K562 (cell line): ENCODE measurements around the gene ABCA1. TPM values are rescaled to one million over a fixed set of nuclear protein-coding genes. Genes with fewer than 3 reads are reported as not detected.

Source experiments
- ATAC-seq: fragments of 200-7000 bp; cut with Tn5 transposase; 3 replicates; pipeline ENCODE4 v1.9.1; 2020; ENCODE audit warnings: moderate library complexity
- BruUV-seq: library from RNA; stranded (reverse); fragments of 400-500 nt; replicated peaks from 2 replicates; lab custom pipeline; 2021; lab: Mats Ljungman, UMichigan
- CTCF ChIA-PET: fragments of 300-600 bp; formaldehyde crosslinking; extraction: SDS; loops from one replicate; lab custom pipeline; 2021; ENCODE audit warnings: low intra/inter-chr PET ratio; lab: Yijun Ruan, JAX
- POLR2A ChIA-PET: fragments of 300-600, 350-650 bp; sonication (Branson Sonifier 250); formaldehyde crosslinking; extraction: SDS; loops from one replicate; lab custom pipeline; 2021; ENCODE audit warnings: antibody characterized with exemption, inconsistent platforms; lab: Yijun Ruan, JAX
- DNase-seq, 4 experiments: peaks; one replicate each; pipeline versions ENCODE4 v3.0.0 to v3.0.0-alpha.2; 2011 to 2018; ENCODE audit warnings: low spot score in 3 of 4, mixed read lengths in 3 of 4; ENCODE audit errors: extremely low read depth in 1 of 4
- FAIRE-seq: peaks from 2 replicates; lab custom pipeline; 2011; peaks lifted over from hg19 to GRCh38; lab: Jason Lieb, UNC
- H2AFZ ChIP-seq: 2 replicates; pipeline ENCODE4 v1.6.0; 2011; ENCODE audit warnings: low read depth, low read length, control low read depth, inconsistent platforms
- H3K27ac ChIP-seq: fragments of 200-600 bp; 3 replicates; pipeline ENCODE4 v1.8.0; 2011; ENCODE audit warnings: low read depth, mild to moderate bottlenecking, control low read depth, inconsistent platforms, low read length, moderate library complexity, mixed read lengths; ENCODE audit errors: extremely low read depth
- H3K27me3 ChIP-seq, 2 experiments: fragments of 300-600 bp in 1 of 2; 2 replicates in 1 of 2; 3 replicates in 1 of 2; pipeline versions ENCODE4 v1.6.0 to v1.8.0; 2011; ENCODE audit warnings: inconsistent platforms in 2 of 2, low read length in 2 of 2, mild to moderate bottlenecking in 1 of 2, mixed read lengths in 1 of 2, moderate library complexity in 1 of 2; ENCODE audit not compliant: control insufficient read depth in 2 of 2, insufficient read depth in 2 of 2
- H3K36me3 ChIP-seq: fragments of 300-600 bp; 3 replicates; pipeline ENCODE4 v1.8.0; 2011; ENCODE audit warnings: mild to moderate bottlenecking, low read length, inconsistent platforms; ENCODE audit not compliant: control insufficient read depth, insufficient read depth
- H3K4me1 ChIP-seq, 2 experiments: fragments of 200-600 bp in 1 of 2; replicated peaks in 1 of 2; 2 replicates in 1 of 2; 3 replicates in 1 of 2; pipeline versions ENCODE4 v1.5.1 to v1.8.0; 2011; ENCODE audit warnings: inconsistent platforms in 2 of 2, low read length in 2 of 2, mild to moderate bottlenecking in 1 of 2, mixed read lengths in 1 of 2, moderate library complexity in 1 of 2; ENCODE audit not compliant: control insufficient read depth in 2 of 2, insufficient read depth in 2 of 2
- H3K4me2 ChIP-seq: 2 replicates; pipeline ENCODE4 v1.6.1; 2011; ENCODE audit warnings: low read length, control low read depth, inconsistent platforms, mixed read lengths; ENCODE audit not compliant: insufficient read depth
- H3K4me3 ChIP-seq: fragments of 200-600 bp; sonication (generic), shearing (Covaris generic); 2 replicates; pipeline ENCODE4 v1.5.1; 2016; ENCODE audit warnings: control low read depth, inconsistent platforms
- H3K79me2 ChIP-seq: fragments of 200-600 bp; 3 replicates; pipeline ENCODE4 v1.8.0; 2011; ENCODE audit warnings: low read length, inconsistent platforms; ENCODE audit not compliant: control insufficient read depth, insufficient read depth
- H3K9ac ChIP-seq, 2 experiments: 2 replicates each; pipeline versions ENCODE4 v1.6.0 to v1.6.1; 2011; ENCODE audit warnings: low read depth in 2 of 2, low read length in 2 of 2, control low read depth in 1 of 2, inconsistent platforms in 1 of 2, mild to moderate bottlenecking in 1 of 2, mixed read lengths in 1 of 2; ENCODE audit not compliant: insufficient read depth in 1 of 2
- H3K9me1 ChIP-seq: one replicate; pipeline ENCODE4 v1.6.0; 2011; ENCODE audit warnings: inconsistent platforms, mild to moderate bottlenecking, low read length, moderate library complexity; ENCODE audit not compliant: control insufficient read depth, insufficient read depth
- H3K9me3 ChIP-seq: replicated peaks from 2 replicates; pipeline ENCODE4 v1.5.1; 2011; ENCODE audit warnings: low read depth, low read length, inconsistent platforms; ENCODE audit not compliant: control insufficient read depth, insufficient read depth
- H4K20me1 ChIP-seq: replicated peaks from 2 replicates; pipeline ENCODE4 v1.6.1; 2011; ENCODE audit warnings: low read length, inconsistent platforms, mixed read lengths; ENCODE audit not compliant: control insufficient read depth, insufficient read depth
- BHLHE40 ChIP-seq: IDR thresholded peaks from 2 replicates; pipeline ENCODE4 v1.6.1; 2011; ENCODE audit warnings: low read length, improper control_type of control experiment
- DPF2 ChIP-seq: fragments of 450-650 bp; IDR thresholded peaks from 2 replicates; pipeline ENCODE4 v1.6.1; 2016
- ERF ChIP-seq: fragments of 450-650 bp; formaldehyde crosslinking; IDR thresholded peaks from 2 replicates; pipeline ENCODE4 v1.4.0; 2020; ENCODE audit warnings: mild to moderate bottlenecking, mixed read lengths
- GTF2F1 ChIP-seq: IDR thresholded peaks from 2 replicates; pipeline ENCODE4 v1.6.1; 2011; ENCODE audit warnings: low read depth, low read length, improper control_type of control experiment
- IRF2 ChIP-seq: sonication (generic); formaldehyde crosslinking; IDR thresholded peaks from 2 replicates; pipeline ENCODE4 v1.8.1; 2022; ENCODE audit warnings: mild to moderate bottlenecking, missing genetic modification reagents
- JUN ChIP-seq, 2 experiments: sonication (generic) in 1 of 2; formaldehyde crosslinking in 1 of 2; IDR thresholded peaks; 2 replicates each; pipeline versions ENCODE4 v1.6.1 to v1.8.0; 2012 to 2022; ENCODE audit warnings: borderline replicate concordance in 2 of 2, mild to moderate bottlenecking in 2 of 2, improper control_type of control experiment in 1 of 2, low read depth in 1 of 2, low read length in 1 of 2, missing genetic modification reagents in 1 of 2
- NFYB ChIP-seq: IDR thresholded peaks from 2 replicates; pipeline ENCODE4 v1.6.1; 2011; ENCODE audit warnings: mild to moderate bottlenecking, moderate library complexity; ENCODE audit not compliant: insufficient read length; ENCODE audit errors: extremely low read depth
- NR0B1 ChIP-seq: fragments of 450-650 bp; IDR thresholded peaks from one replicate; pipeline ENCODE4 v1.6.1; 2018; ENCODE audit warnings: mild to moderate bottlenecking, moderate library complexity; ENCODE audit not compliant: partially characterized antibody
- RCOR1 ChIP-seq, 2 experiments: IDR thresholded peaks; 2 replicates each; pipeline ENCODE4 v1.6.1; 2012; ENCODE audit warnings: low read depth in 2 of 2, low read length in 2 of 2, borderline replicate concordance in 1 of 2, improper control_type of control experiment in 1 of 2
- SMAD1 ChIP-seq: fragments of 150-350 bp; IDR thresholded peaks from 2 replicates; pipeline ENCODE4 v1.6.1; 2014; ENCODE audit warnings: low read length, low read depth; ENCODE audit not compliant: partially characterized antibody
- SREBF1 ChIP-seq: fragments of 150-350 bp; IDR thresholded peaks from 2 replicates; pipeline ENCODE4 v1.6.1; 2014; ENCODE audit warnings: antibody characterized with exemption, low read depth, low read length, borderline replicate concordance
- U2AF2 ChIP-seq: fragments of 200-400 bp; formaldehyde crosslinking; optimal IDR thresholded peaks from 2 replicates; pipeline ENCODE3; 2017; ENCODE audit warnings: low read depth, mild to moderate bottlenecking, low read length
- ZBTB7A ChIP-seq: IDR thresholded peaks from 2 replicates; pipeline ENCODE4 v1.6.1; 2011; ENCODE audit warnings: low read depth, mild to moderate bottlenecking, low read length, moderate library complexity, borderline replicate concordance; ENCODE audit not compliant: control insufficient read depth
- ZFX ChIP-seq: sonication (generic); formaldehyde crosslinking; IDR thresholded peaks from 2 replicates; pipeline ENCODE4 v1.8.0; 2022; ENCODE audit warnings: mild to moderate bottlenecking, missing genetic modification reagents, moderate library complexity
- ZNF263 ChIP-seq: sonication (generic); formaldehyde crosslinking; IDR thresholded peaks from 2 replicates; pipeline ENCODE4 v1.8.0; 2022; ENCODE audit warnings: mild to moderate bottlenecking, missing genetic modification reagents, borderline replicate concordance
- ZNF384 ChIP-seq: IDR thresholded peaks from 2 replicates; pipeline ENCODE4 v1.6.1; 2012; ENCODE audit warnings: low read depth, low read length, improper control_type of control experiment
- ZNF780A ChIP-seq: fragments of 250-450 bp; sonication (Bioruptor Pico); IDR thresholded peaks from 2 replicates; pipeline ENCODE4 v1.5.0; 2021; ENCODE audit warnings: mild to moderate bottlenecking
- ZSCAN29 ChIP-seq: fragments of 450-650 bp; IDR thresholded peaks from 2 replicates; pipeline ENCODE4 v1.6.1; 2017
- WGBS: fragments of 100-300 bp; shearing (Covaris generic); methylation state at CpG from one replicate; pipeline ENCODE4 v1.1.6; 2016; ENCODE audit warnings: low coverage, mixed read lengths; ENCODE audit not compliant: insufficient coverage; ENCODE audit errors: missing lambda C conversion rate; 5-methylcytosine and 5-hydroxymethylcytosine counted together
- in situ Hi-C: fragments of 300-500 bp; cut with MboI; formaldehyde crosslinking; loops from 4 replicates; pipeline ENCODE4 v1.15.0; 2018; ENCODE audit warnings: inconsistent platforms, mixed read lengths
- intact Hi-C: fragments of 100-400 bp; cut with micrococcal nuclease; formaldehyde crosslinking; loops from 2 replicates; pipeline ENCODE4 v1.14.2; 2022
- polyA plus RNA-seq, 8 experiments: library from polyadenylated mRNA; depleted of rRNA in 4 of 8; stranded (reverse) in 5 of 8; unstranded in 3 of 8; fragments of >200 nt; fragmentation: Nextera tagmentation in 2 of 8; fragmentation: Illumina TruSeq in 1 of 8; extraction: Ambion mirVana in 2 of 8; extraction: Trizol in 1 of 8; gene quantifications; 2 replicates each; pipeline versions ENCODE4 v1.2.1 to v1.2.3, GENCODE V29; 2011 to 2014; ENCODE audit warnings: inconsistent platforms in 1 of 8, missing spikeins in 1 of 8
- total RNA-seq, 7 experiments: library from RNA; depleted of rRNA in 6 of 7; stranded (reverse); fragments of >200 nt in 6 of 7; fragmentation: Illumina TruSeq in 2 of 7; extraction: Trizol in 2 of 7; gene quantifications; 2 replicates each; pipeline versions ENCODE4 v1.2.1 to v1.2.3, GENCODE V29; 2011 to 2021; ENCODE audit warnings: low replicate concordance in 1 of 7
- TF ChIP-seq, protein P1 (sequence below): fragments of 250-450 bp; sonication (Bioruptor Pico); IDR thresholded peaks from 2 replicates; pipeline ENCODE4 v1.8.0; 2022; ENCODE audit warnings: moderate library complexity, mild to moderate bottlenecking, inconsistent platforms
- TF ChIP-seq, protein P2 (sequence below): fragments of 200-800 bp; sonication (Bioruptor generic); IDR thresholded peaks from 2 replicates; pipeline ENCODE4 v1.6.1; 2017; ENCODE audit warnings: missing genetic modification characterization, missing compliant biosample characterization

The ABCA1 gene
- total and polyA plus RNA-seq, 9 of the 15 experiments (the other 6 are each of a cell fraction or from before 2014, with no cell fraction given) = under 0.01 to 0.18 (median 0.02) TPM; not detected in 5

DNA sequence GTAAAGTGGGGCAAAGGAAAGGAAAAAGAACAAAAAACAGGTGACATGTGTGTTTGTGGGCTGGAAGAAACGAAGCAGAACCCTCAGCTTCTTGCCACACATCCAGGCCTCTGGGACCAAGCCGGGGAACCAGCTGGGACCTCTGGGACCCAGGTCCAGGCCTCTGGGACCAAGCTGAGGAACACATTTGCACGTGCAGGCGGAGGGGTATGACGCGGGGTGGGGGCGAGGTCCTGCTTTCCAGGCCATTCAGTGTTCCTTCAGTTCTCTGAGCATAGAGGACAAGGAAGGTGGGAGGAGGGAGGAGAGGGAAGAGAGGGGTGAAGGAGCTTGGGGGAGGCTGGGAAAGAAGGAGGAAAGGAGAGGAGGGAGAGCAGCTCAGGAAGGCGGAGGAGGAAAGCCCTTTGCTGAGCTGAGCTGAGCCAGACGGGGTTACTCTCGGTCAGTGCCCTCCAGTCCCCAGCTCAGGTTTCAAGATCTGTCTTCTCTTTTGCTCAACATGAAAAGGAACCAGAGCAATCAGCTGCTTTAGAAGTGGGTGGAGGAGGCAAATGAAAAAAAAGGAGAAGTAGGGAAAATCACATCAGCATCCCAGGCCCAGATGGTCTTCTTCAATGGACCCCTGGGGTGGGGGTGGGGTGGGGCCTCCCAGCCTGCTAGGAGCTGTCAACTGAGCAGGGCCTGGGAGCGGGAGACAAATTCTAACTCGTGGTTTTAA is 59.1 kb downstream of the ABCA1 start:
- ChIA-PET POLR2A (no interaction called here), CTCF (no interaction called here)
- Histone ChIP-seq H3K36me3 (no peaks in the 10 kb centered on the region), H3K9ac (no peak overlapping the region), H3K27ac (no peak overlapping the region), H3K79me2 (no peaks in the 10 kb centered on the region), H3K9me1 (no peaks in the 10 kb centered on the region), H4K20me1 (no peaks in the 10 kb centered on the region), H3K9me3 (no peaks in the 10 kb centered on the region), H2AFZ (no peak overlapping the region), H3K4me2 (no peak overlapping the region), H3K4me1 (peaks cover 0 to 6% of the 10 kb centered on the region in 2 experiments; a peak in 2 of 5 replicates), H3K27me3 (peaks cover 3 to 36% of the 10 kb centered on the region in 2 experiments; a peak in 3 of 5 replicates), H3K4me3 (no peak overlapping the region)
- DNase-seq (peak; percentile 18 to 49 (median 36)), ATAC-seq (peak; percentile 91), FAIRE-seq (no peak)
- in situ Hi-C loops (loop anchor here (10.0 kb wide), 1 partner anchor 546 kb away; no protein-coding TSS in a partner anchor), intact Hi-C loops (no loop called here)
- WGBS = 2% methylated on average over 6 of the region's 12 CpGs
- BruUV-seq = no TSS peak
- TF ChIP-seq NR0B1 (no peak), ZBTB7A (no peak), DPF2 (no peak), SREBF1 (no peak), JUN (IDR thresholded peaks at IDR 0.05; ENCODE audit: borderline replicate concordance, low read depth, low read length) (no peak), JUN (CRISPR knock-in tag; IDR thresholded peaks at IDR 0.05; ENCODE audit: borderline replicate concordance) (no peak), U2AF2 (no peak), RCOR1 (IDR thresholded peaks at IDR 0.05; ENCODE audit: borderline replicate concordance in 1 of 2, low read depth in 2 of 2, low read length in 2 of 2) (peak in 1 of 2 experiments; percentile 29; a peak in 1 of 4 replicates), ZNF384 (0 out of 2 replicates have a peak, but pooled peaks have one; percentile 27), GTF2F1 (no peak), NFYB (no peak), ZSCAN29 (no peak), ZFX (no peak), ZNF263 (CRISPR knock-in tag) (peak; percentile 78; the same call in 1 of the 2 replicates), ZNF780A (no peak), ERF (CRISPR knock-in tag) (no peak), IRF2 (CRISPR knock-in tag) (no peak), BHLHE40 (peak; percentile 28; the same call in 1 of the 2 replicates), SMAD1 (no peak)
- TF ChIP-seq, protein P1, sequence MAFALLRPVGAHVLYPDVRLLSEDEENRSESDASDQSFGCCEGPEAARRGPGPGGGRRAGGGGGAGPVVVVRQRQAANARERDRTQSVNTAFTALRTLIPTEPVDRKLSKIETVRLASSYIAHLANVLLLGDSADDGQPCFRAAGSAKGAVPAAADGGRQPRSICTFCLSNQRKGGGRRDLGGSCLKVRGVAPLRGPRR (CRISPR knock-in tag) = no peak
- TF ChIP-seq, protein P2, sequence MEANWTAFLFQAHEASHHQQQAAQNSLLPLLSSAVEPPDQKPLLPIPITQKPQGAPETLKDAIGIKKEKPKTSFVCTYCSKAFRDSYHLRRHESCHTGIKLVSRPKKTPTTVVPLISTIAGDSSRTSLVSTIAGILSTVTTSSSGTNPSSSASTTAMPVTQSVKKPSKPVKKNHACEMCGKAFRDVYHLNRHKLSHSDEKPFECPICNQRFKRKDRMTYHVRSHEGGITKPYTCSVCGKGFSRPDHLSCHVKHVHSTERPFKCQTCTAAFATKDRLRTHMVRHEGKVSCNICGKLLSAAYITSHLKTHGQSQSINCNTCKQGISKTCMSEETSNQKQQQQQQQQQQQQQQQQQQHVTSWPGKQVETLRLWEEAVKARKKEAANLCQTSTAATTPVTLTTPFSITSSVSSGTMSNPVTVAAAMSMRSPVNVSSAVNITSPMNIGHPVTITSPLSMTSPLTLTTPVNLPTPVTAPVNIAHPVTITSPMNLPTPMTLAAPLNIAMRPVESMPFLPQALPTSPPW = peak; percentile 26; the same call in 1 of the 2 replicates
